GM06990 (cell line): ENCODE measurements around the gene EHBP1L1.
"Not testable (repeated sequence)": the region's sequence is repeated elsewhere in the genome, so short reads cannot be mapped to it uniquely, and the experiment has no call there.

ENCODE experiments used
- DNase-seq: peaks from one replicate; pipeline ENCODE4 v3.0.0-alpha.2; 2011; ENCODE audit not compliant: insufficient read length; ENCODE audit errors: extremely low read depth
- H3K27me3 ChIP-seq: replicated peaks from 2 replicates; pipeline ENCODE4 v1.6.0; 2011; ENCODE audit warnings: low read length; ENCODE audit not compliant: control insufficient read depth, insufficient read depth
- H3K36me3 ChIP-seq: 2 replicates; pipeline ENCODE4 v1.5.1; 2011; ENCODE audit warnings: low read length; ENCODE audit not compliant: control insufficient read depth, insufficient read depth
- H3K4me3 ChIP-seq: replicated peaks from 2 replicates; pipeline ENCODE4 v1.5.1; 2011; ENCODE audit warnings: low read depth, mild to moderate bottlenecking, control low read depth, low read length
- CTCF ChIP-seq: IDR thresholded peaks from 2 replicates; pipeline ENCODE4 v1.5.1; 2011; ENCODE audit warnings: low read length, control low read depth, mild to moderate bottlenecking, inconsistent platforms; ENCODE audit not compliant: insufficient read depth, poor library complexity, severe bottlenecking

EHBP1L1 gene

GRCh38 chr11:65562788-65563187 lies 13.1 kb upstream of the EHBP1L1 start:
- no peak for TF ChIP-seq CTCF
- H3K27me3 ChIP-seq: no peaks in the 10 kb centered on the region
- no peak overlapping the region for H3K4me3 ChIP-seq
- H3K36me3 ChIP-seq: no peaks in the 10 kb centered on the region
- DNase-seq: no peak

- no peaks in the 10 kb centered on the region for H3K36me3 ChIP-seq
- TF ChIP-seq CTCF: no peak
- H3K27me3 ChIP-seq: no peaks in the 10 kb centered on the region
- DNase-seq: no peak
- no peak overlapping the region for H3K4me3 ChIP-seq
These were observed 12.3 kb upstream of the EHBP1L1 start for GRCh38 chr11:65563601-65564000.

- H3K27me3 ChIP-seq, H3K36me3 ChIP-seq, H3K4me3 ChIP-seq, DNase-seq: not testable (repeated sequence)
These were observed 10.8 kb upstream of the EHBP1L1 start for GRCh38 chr11:65564879-65565559.

GRCh38 chr11:65565624-65566453 lies 10.0 kb upstream of the EHBP1L1 start:
- no peak for TF ChIP-seq CTCF
- Histone ChIP-seq H3K4me3 (no peak overlapping the region), H3K36me3 (no peaks in the 10 kb centered on the region), H3K27me3 (no peaks in the 10 kb centered on the region)
- DNase-seq: no peak

- H3K27me3 ChIP-seq: no peaks in the 10 kb centered on the region
- TF ChIP-seq CTCF: no peak
- no peak for DNase-seq
- no peaks in the 10 kb centered on the region for H3K36me3 ChIP-seq
- peak overlapping the region; percentile 82 for H3K4me3 ChIP-seq
These were observed 6.5 kb upstream of the EHBP1L1 start for GRCh38 chr11:65569164-65569972.
